Measurements from ENCODE around the gene CATSPERZ.

The CATSPERZ gene

GRCh38 chr11:64259533-64260067 is 40.6 kb upstream of the CATSPERZ start:
- Histone ChIP-seq H3K9ac (ENCODE audit: low read length) (no peak overlapping the region), H3K4me3 (ENCODE audit: low read depth, low read length) (no peak overlapping the region), H3K23ac (ENCODE audit: low read length) (no peak overlapping the region), H2BK120ac (ENCODE audit: insufficient read depth, low read length, poor library complexity) (no peak overlapping the region), H2AK5ac (ENCODE audit: low read length) (no peak overlapping the region), H3K4me2 (ENCODE audit: low read length) (no peak overlapping the region), H3K79me1 (ENCODE audit: low read length) (peaks cover 14% of the 10 kb centered on the region), H3K4ac (ENCODE audit: low read depth, low read length) (no peak overlapping the region), H4K8ac (ENCODE audit: low read depth, low read length) (no peak overlapping the region), H2AFZ (ENCODE audit: insufficient read depth, low read length, poor library complexity) (no peak overlapping the region), H3K4me1 (ENCODE audit: control insufficient read depth in 1 of 2, insufficient read depth in 2 of 2, low read length in 2 of 2) (peaks cover 22 to 26% of the 10 kb centered on the region in 2 experiments), H2BK5ac (ENCODE audit: low read depth, low read length, poor library complexity) (no peak overlapping the region), H3K36me3 (ENCODE audit: control insufficient read depth in 1 of 2, insufficient read depth in 2 of 2, low read length in 2 of 2) (peaks cover 80 to 84% of the 10 kb centered on the region in 2 experiments), H3K27ac (ENCODE audit: low read depth, low read length) (no peak overlapping the region), H3K14ac (ENCODE audit: low read length) (no peak overlapping the region), H3K9me3 (ENCODE audit: insufficient read depth, low read depth, low read length) (peaks cover 4% of the 10 kb centered on the region), H2BK12ac (ENCODE audit: low read length) (no peak overlapping the region), H3K18ac (ENCODE audit: low read length) (no peak overlapping the region), H4K12ac (ENCODE audit: low read depth, low read length) (no peak overlapping the region), H4K91ac (ENCODE audit: low read depth, low read length) (no peak overlapping the region), H3K27me3 (ENCODE audit: insufficient read depth, low read length) (no peaks in the 10 kb centered on the region), H3K79me2 (ENCODE audit: control insufficient read depth, insufficient read depth, low read length, poor library complexity) (no peaks in the 10 kb centered on the region)
- no CpG with 5 or more reads among the region's 4 CpGs for WGBS (ENCODE audit: extremely low coverage, insufficient coverage, insufficient read length)
- no peak for DNase-seq

GRCh38 chr11:64260147-64260708 is 39.9 kb upstream of the CATSPERZ start:
- Histone ChIP-seq H3K4ac (ENCODE audit: low read depth, low read length) (no peak overlapping the region), H3K14ac (ENCODE audit: low read length) (no peak overlapping the region)

GRCh38 chr11:64261556-64262080 is 38.5 kb upstream of the CATSPERZ start:
- no peak for DNase-seq
- no peak overlapping the region for H3K23ac ChIP-seq (ENCODE audit: low read length)
- H2AFZ ChIP-seq (ENCODE audit: insufficient read depth, low read length, poor library complexity) = no peak overlapping the region
- peaks cover 4% of the 10 kb centered on the region for H3K9me3 ChIP-seq (ENCODE audit: insufficient read depth, low read depth, low read length)
- no CpG with 5 or more reads among the region's 18 CpGs for WGBS (ENCODE audit: extremely low coverage, insufficient coverage, insufficient read length)
- H3K27me3 ChIP-seq (ENCODE audit: insufficient read depth, low read length) = no peaks in the 10 kb centered on the region
- H4K12ac ChIP-seq (ENCODE audit: low read depth, low read length) = no peak overlapping the region
- H4K91ac ChIP-seq (ENCODE audit: low read depth, low read length) = no peak overlapping the region
- H2BK12ac ChIP-seq (ENCODE audit: low read length) = no peak overlapping the region
- H3K79me2 ChIP-seq (ENCODE audit: control insufficient read depth, insufficient read depth, low read length, poor library complexity) = no peaks in the 10 kb centered on the region
- H3K4me2 ChIP-seq (ENCODE audit: low read length) = no peak overlapping the region
- peaks cover 23 to 28% of the 10 kb centered on the region in 2 experiments for H3K4me1 ChIP-seq (ENCODE audit: control insufficient read depth in 1 of 2, insufficient read depth in 2 of 2, low read length in 2 of 2)
- no peak overlapping the region for H2AK5ac ChIP-seq (ENCODE audit: low read length)
- no peak overlapping the region for H2BK120ac ChIP-seq (ENCODE audit: insufficient read depth, low read length, poor library complexity)
- H3K4me3 ChIP-seq (ENCODE audit: low read depth, low read length) = no peak overlapping the region
- peaks cover 14% of the 10 kb centered on the region for H3K79me1 ChIP-seq (ENCODE audit: low read length)
- no peak overlapping the region for H3K4ac ChIP-seq (ENCODE audit: low read depth, low read length)
- no peak overlapping the region for H3K27ac ChIP-seq (ENCODE audit: low read depth, low read length)
- no peak overlapping the region for H3K18ac ChIP-seq (ENCODE audit: low read length)
- no peak overlapping the region for H3K9ac ChIP-seq (ENCODE audit: low read length)
- H3K14ac ChIP-seq (ENCODE audit: low read length) = no peak overlapping the region
- H4K8ac ChIP-seq (ENCODE audit: low read depth, low read length) = no peak overlapping the region
- no peak overlapping the region for H2BK5ac ChIP-seq (ENCODE audit: low read depth, low read length, poor library complexity)
- peaks cover 75 to 84% of the 10 kb centered on the region in 2 experiments for H3K36me3 ChIP-seq (ENCODE audit: control insufficient read depth in 1 of 2, insufficient read depth in 2 of 2, low read length in 2 of 2)

More at GRCh38 chr11:64260147-64260708, 39.9 kb upstream of the CATSPERZ start:
- H3K9me3 ChIP-seq (ENCODE audit: insufficient read depth, low read depth, low read length) = peaks cover 4% of the 10 kb centered on the region
- no peak overlapping the region for H2BK12ac ChIP-seq (ENCODE audit: low read length)
- no peak overlapping the region for H2BK120ac ChIP-seq (ENCODE audit: insufficient read depth, low read length, poor library complexity)
- no peak overlapping the region for H4K91ac ChIP-seq (ENCODE audit: low read depth, low read length)
- H3K9ac ChIP-seq (ENCODE audit: low read length) = no peak overlapping the region
- DNase-seq = no peak
- H3K23ac ChIP-seq (ENCODE audit: low read length) = no peak overlapping the region
- no peak overlapping the region for H4K8ac ChIP-seq (ENCODE audit: low read depth, low read length)
- H3K79me1 ChIP-seq (ENCODE audit: low read length) = peaks cover 14% of the 10 kb centered on the region
- no peak overlapping the region for H3K18ac ChIP-seq (ENCODE audit: low read length)
- H3K27me3 ChIP-seq (ENCODE audit: insufficient read depth, low read length) = no peaks in the 10 kb centered on the region
- peaks cover 23 to 28% of the 10 kb centered on the region in 2 experiments for H3K4me1 ChIP-seq (ENCODE audit: control insufficient read depth in 1 of 2, insufficient read depth in 2 of 2, low read length in 2 of 2)
- peaks cover 75 to 83% of the 10 kb centered on the region in 2 experiments for H3K36me3 ChIP-seq (ENCODE audit: control insufficient read depth in 1 of 2, insufficient read depth in 2 of 2, low read length in 2 of 2)
- H2BK5ac ChIP-seq (ENCODE audit: low read depth, low read length, poor library complexity) = no peak overlapping the region
- no peak overlapping the region for H3K27ac ChIP-seq (ENCODE audit: low read depth, low read length)
- no peak overlapping the region for H4K12ac ChIP-seq (ENCODE audit: low read depth, low read length)
- H2AFZ ChIP-seq (ENCODE audit: insufficient read depth, low read length, poor library complexity) = no peak overlapping the region
- no CpG with 5 or more reads among the region's 6 CpGs for WGBS (ENCODE audit: extremely low coverage, insufficient coverage, insufficient read length)
- no peak overlapping the region for H3K4me3 ChIP-seq (ENCODE audit: low read depth, low read length)
- no peak overlapping the region for H3K4me2 ChIP-seq (ENCODE audit: low read length)
- H2AK5ac ChIP-seq (ENCODE audit: low read length) = no peak overlapping the region
- no peaks in the 10 kb centered on the region for H3K79me2 ChIP-seq (ENCODE audit: control insufficient read depth, insufficient read depth, low read length, poor library complexity)

DNA sequence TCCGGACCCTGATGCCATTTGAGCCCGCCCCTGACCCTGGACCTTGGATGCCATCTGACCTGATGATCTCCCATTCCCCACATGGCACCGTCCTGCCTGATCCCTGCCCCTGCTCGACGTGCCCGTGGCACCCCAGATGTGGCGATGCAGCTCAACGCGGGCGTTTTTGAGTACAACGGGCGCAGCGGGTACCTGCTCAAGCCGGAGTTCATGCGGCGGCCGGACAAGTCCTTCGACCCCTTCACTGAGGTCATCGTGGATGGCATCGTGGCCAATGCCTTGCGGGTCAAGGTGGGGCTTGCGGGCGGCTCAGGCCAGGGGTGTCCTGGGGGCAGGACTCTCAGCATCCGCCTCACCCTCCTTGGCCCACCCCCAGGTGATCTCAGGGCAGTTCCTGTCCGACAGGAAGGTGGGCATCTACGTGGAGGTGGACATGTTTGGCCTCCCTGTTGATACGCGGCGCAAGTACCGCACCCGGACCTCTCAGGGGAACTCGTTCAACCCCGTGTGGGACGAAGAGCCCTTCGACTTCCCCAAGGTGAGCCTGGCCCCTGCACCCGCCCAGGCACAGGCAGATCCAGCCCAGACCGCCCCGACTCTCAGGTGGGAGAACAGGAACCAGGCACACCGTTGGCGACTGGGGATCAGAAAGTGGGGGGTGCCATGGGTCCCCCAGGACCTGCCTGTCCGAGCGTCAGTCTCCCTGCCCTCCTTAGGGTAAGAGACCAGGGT is 37.7 kb upstream of the CATSPERZ start:
- H3K18ac ChIP-seq (ENCODE audit: low read length) = peak overlapping the region; percentile 31
- no peak overlapping the region for H3K23ac ChIP-seq (ENCODE audit: low read length)
- no peak overlapping the region for H4K12ac ChIP-seq (ENCODE audit: low read depth, low read length)
- no peak overlapping the region for H3K14ac ChIP-seq (ENCODE audit: low read length)
- peaks cover 77 to 85% of the 10 kb centered on the region in 2 experiments for H3K36me3 ChIP-seq (ENCODE audit: control insufficient read depth in 1 of 2, insufficient read depth in 2 of 2, low read length in 2 of 2)
- H3K4me2 ChIP-seq (ENCODE audit: low read length) = no peak overlapping the region
- H2BK5ac ChIP-seq (ENCODE audit: low read depth, low read length, poor library complexity) = no peak overlapping the region
- H3K79me1 ChIP-seq (ENCODE audit: low read length) = peaks cover 14% of the 10 kb centered on the region
- no peaks in the 10 kb centered on the region for H3K27me3 ChIP-seq (ENCODE audit: insufficient read depth, low read length)
- peak overlapping the region; percentile 28 for H4K91ac ChIP-seq (ENCODE audit: low read depth, low read length)
- H3K9ac ChIP-seq (ENCODE audit: low read length) = no peak overlapping the region
- H3K4me1 ChIP-seq (ENCODE audit: control insufficient read depth in 1 of 2, insufficient read depth in 2 of 2, low read length in 2 of 2) = peaks cover 23 to 28% of the 10 kb centered on the region in 2 experiments
- H3K4ac ChIP-seq (ENCODE audit: low read depth, low read length) = no peak overlapping the region
- H3K4me3 ChIP-seq (ENCODE audit: low read depth, low read length) = no peak overlapping the region
- H2BK12ac ChIP-seq (ENCODE audit: low read length) = peak overlapping the region; percentile 44
- WGBS (ENCODE audit: extremely low coverage, insufficient coverage, insufficient read length) = no CpG with 5 or more reads among the region's 42 CpGs
- no peak overlapping the region for H2BK120ac ChIP-seq (ENCODE audit: insufficient read depth, low read length, poor library complexity)
- H2AK5ac ChIP-seq (ENCODE audit: low read length) = peak overlapping the region; percentile 42
- peak overlapping the region; percentile 59 for H3K27ac ChIP-seq (ENCODE audit: low read depth, low read length)
- no peak overlapping the region for H2AFZ ChIP-seq (ENCODE audit: insufficient read depth, low read length, poor library complexity)
- DNase-seq = no peak
- no peaks in the 10 kb centered on the region for H3K79me2 ChIP-seq (ENCODE audit: control insufficient read depth, insufficient read depth, low read length, poor library complexity)
- no peak overlapping the region for H4K8ac ChIP-seq (ENCODE audit: low read depth, low read length)
- peaks cover 4% of the 10 kb centered on the region for H3K9me3 ChIP-seq (ENCODE audit: insufficient read depth, low read depth, low read length)

Measured in trophoblast cell (in vitro differentiated cells and primary cell).